ENCODE measurements around the gene OR6P1. TPM values are rescaled to one million over a fixed set of nuclear protein-coding genes. Genes with fewer than 3 reads are reported as not detected.

The OR6P1 gene
- total RNA-seq, 4 donors from 2014 or later, result not detected

GRCh38 chr1:158520955-158521665 is 49.3 kb downstream of the OR6P1 start:
- no peaks in the 10 kb centered on the region for H3K4me1 ChIP-seq
- TF ChIP-seq POLR2A (IDR thresholded peaks at IDR 0.05), result no peak
- TF ChIP-seq EP300 (IDR thresholded peaks at IDR 0.05), result no peak
- TF ChIP-seq, protein P1, sequence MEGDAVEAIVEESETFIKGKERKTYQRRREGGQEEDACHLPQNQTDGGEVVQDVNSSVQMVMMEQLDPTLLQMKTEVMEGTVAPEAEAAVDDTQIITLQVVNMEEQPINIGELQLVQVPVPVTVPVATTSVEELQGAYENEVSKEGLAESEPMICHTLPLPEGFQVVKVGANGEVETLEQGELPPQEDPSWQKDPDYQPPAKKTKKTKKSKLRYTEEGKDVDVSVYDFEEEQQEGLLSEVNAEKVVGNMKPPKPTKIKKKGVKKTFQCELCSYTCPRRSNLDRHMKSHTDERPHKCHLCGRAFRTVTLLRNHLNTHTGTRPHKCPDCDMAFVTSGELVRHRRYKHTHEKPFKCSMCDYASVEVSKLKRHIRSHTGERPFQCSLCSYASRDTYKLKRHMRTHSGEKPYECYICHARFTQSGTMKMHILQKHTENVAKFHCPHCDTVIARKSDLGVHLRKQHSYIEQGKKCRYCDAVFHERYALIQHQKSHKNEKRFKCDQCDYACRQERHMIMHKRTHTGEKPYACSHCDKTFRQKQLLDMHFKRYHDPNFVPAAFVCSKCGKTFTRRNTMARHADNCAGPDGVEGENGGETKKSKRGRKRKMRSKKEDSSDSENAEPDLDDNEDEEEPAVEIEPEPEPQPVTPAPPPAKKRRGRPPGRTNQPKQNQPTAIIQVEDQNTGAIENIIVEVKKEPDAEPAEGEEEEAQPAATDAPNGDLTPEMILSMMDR (IDR thresholded peaks at IDR 0.05), result no peak
- no peak overlapping the region for H3K4me3 ChIP-seq
- H3K36me3 ChIP-seq, result no peaks in the 10 kb centered on the region
- WGBS, 2 donors, result 94% methylated on average over 3 of the region's 3 CpGs
- no peak for DNase-seq (ENCODE audit: low spot score in 2 of 2)
- H3K27ac ChIP-seq, result no peak overlapping the region
- no peaks in the 10 kb centered on the region for H3K27me3 ChIP-seq
- peaks cover 0 to 10% (median 0%) of the 10 kb centered on the region in 4 donors for H3K9me3 ChIP-seq

DNA sequence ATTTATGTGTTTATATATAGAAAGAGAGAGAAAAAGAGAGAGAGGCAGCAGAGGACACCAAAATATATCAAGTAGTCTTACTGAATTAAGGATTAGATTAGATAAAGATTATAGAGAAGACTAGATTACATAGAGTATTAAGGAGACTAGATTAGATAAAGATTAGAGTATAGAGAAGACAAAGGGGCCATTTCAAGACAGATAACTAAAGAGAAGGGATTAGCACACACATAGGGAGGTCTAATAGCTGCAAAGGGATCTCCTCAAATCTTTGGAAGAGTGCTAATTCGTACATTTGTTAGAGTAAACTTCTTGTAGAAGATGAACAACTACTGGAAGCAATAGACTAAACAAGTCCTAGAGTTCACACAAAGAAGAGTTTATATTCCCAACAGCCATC is 50.4 kb downstream of the OR6P1 start:
- Histone ChIP-seq H3K9me3 (peaks cover 0 to 10% (median 0%) of the 10 kb centered on the region in 4 donors), H3K4me1 (no peaks in the 10 kb centered on the region), H3K36me3 (no peaks in the 10 kb centered on the region), H3K27me3 (no peaks in the 10 kb centered on the region), H3K27ac (no peak overlapping the region), H3K4me3 (no peak overlapping the region)
- DNase-seq (ENCODE audit: low spot score in 2 of 2), result no peak
- TF ChIP-seq POLR2A (IDR thresholded peaks at IDR 0.05) (no peak), EP300 (IDR thresholded peaks at IDR 0.05) (no peak)
- TF ChIP-seq, protein P1 (IDR thresholded peaks at IDR 0.05), result no peak
- WGBS, 2 donors, result 66 to 76% methylated on average over 1 of the region's 1 CpG

- peaks cover 0 to 10% (median 0%) of the 10 kb centered on the region in 4 donors for H3K9me3 ChIP-seq
- TF ChIP-seq POLR2A (IDR thresholded peaks at IDR 0.05) (no peak), EP300 (IDR thresholded peaks at IDR 0.05) (no peak)
- TF ChIP-seq, protein P1 (IDR thresholded peaks at IDR 0.05), result no peak
- H3K4me3 ChIP-seq, result no peak overlapping the region
- no peak overlapping the region for H3K27ac ChIP-seq
- H3K27me3 ChIP-seq, result no peaks in the 10 kb centered on the region
- H3K36me3 ChIP-seq, result no peaks in the 10 kb centered on the region
- DNase-seq (ENCODE audit: low spot score in 2 of 2), result no peak
- H3K4me1 ChIP-seq, result no peaks in the 10 kb centered on the region
Observed at GRCh38 chr1:158516966-158517365, 53.4 kb downstream of the OR6P1 start.

Other genes starting within 250 kb of the OR6P1 start
- not detected for gene CD1B, start 239.0 kb downstream of the OR6P1 start, total RNA-seq
- gene CD1E, start 216.7 kb downstream of the OR6P1 start, total RNA-seq, result 1 to 10 TPM in 1 of 4 donors, not detected in 3; 1.4 TPM
- not detected for gene OR10T2, start 171.1 kb downstream of the OR6P1 start, total RNA-seq
- not detected for gene OR10K2, start 144.3 kb downstream of the OR6P1 start, total RNA-seq
- not detected for gene OR10K1, start 108.7 kb downstream of the OR6P1 start, total RNA-seq
- not detected for gene OR10R2, start 98.4 kb downstream of the OR6P1 start, total RNA-seq
- not detected for gene OR6Y1, start 16.2 kb downstream of the OR6P1 start, total RNA-seq
- gene OR10X1, start 9.3 kb upstream of the OR6P1 start, total RNA-seq, result not detected
- gene OR10Z1, start 34.7 kb upstream of the OR6P1 start, total RNA-seq, result not detected
- gene SPTA1, start 116.1 kb upstream of the OR6P1 start, total RNA-seq, result under 1 TPM in 1 of 4 donors, not detected in 3; 0.21 TPM
- not detected for gene OR6K2, start 130.1 kb upstream of the OR6P1 start, total RNA-seq
- gene OR6K3, start 150.1 kb upstream of the OR6P1 start, total RNA-seq, result not detected
- gene OR6K6, start 184.1 kb upstream of the OR6P1 start, total RNA-seq, result not detected
- gene OR6N1, start 201.6 kb upstream of the OR6P1 start, total RNA-seq, result not detected
- not detected for gene OR6N2, start 210.6 kb upstream of the OR6P1 start, total RNA-seq